Panc1 (cell line): ENCODE data around the gene CYP3A4. TPM values are rescaled to one million over a fixed set of nuclear protein-coding genes. Genes with fewer than 3 reads are reported as not detected.

ENCODE experiments used
- ATAC-seq: fragments of 200-7000 bp; cut with Tn5 transposase; 2 replicates; pipeline ENCODE4 v1.9.1; 2020; ENCODE audit warnings: mild to moderate bottlenecking, moderate library complexity
- BruUV-seq: library from RNA; stranded (reverse); fragments of 400-500 nt; replicated peaks from 2 replicates; lab custom pipeline; 2021; lab: Mats Ljungman, UMichigan
- CTCF ChIA-PET: fragments of 300-600 bp; sonication (Branson Sonifier 250); formaldehyde crosslinking; loops from one replicate; lab custom pipeline; 2022; ENCODE audit warnings: antibody characterized with exemption; lab: Charles Lee
- POLR2A ChIA-PET: fragments of 300-600 bp; sonication (Branson Sonifier 250); formaldehyde crosslinking; loops from one replicate; lab custom pipeline; 2022; ENCODE audit warnings: antibody characterized with exemption; lab: Charles Lee
- DNase-seq: peaks from one replicate; pipeline ENCODE4 v3.0.0-alpha.2; 2010; ENCODE audit warnings: low read depth, low spot score
- H3K27ac ChIP-seq: 2 replicates; pipeline ENCODE4 v1.5.1; 2011; ENCODE audit warnings: mild to moderate bottlenecking, low read length, inconsistent platforms
- H3K27me3 ChIP-seq: fragments of 200-500 bp; sonication (Bioruptor generic); 2 replicates; pipeline ENCODE4 v1.6.0; 2014; ENCODE audit warnings: low read length, inconsistent platforms; ENCODE audit not compliant: control insufficient read depth, insufficient read depth
- H3K36me3 ChIP-seq: fragments of 200-500 bp; sonication (Bioruptor generic); 2 replicates; pipeline ENCODE4 v1.5.1; 2014; ENCODE audit warnings: inconsistent platforms, mild to moderate bottlenecking, low read length, moderate library complexity; ENCODE audit not compliant: control insufficient read depth, insufficient read depth
- H3K4me1 ChIP-seq: 2 replicates; pipeline ENCODE4 v1.5.1; 2011; ENCODE audit warnings: inconsistent platforms, mild to moderate bottlenecking, low read length, moderate library complexity; ENCODE audit not compliant: control insufficient read depth, insufficient read depth
- H3K4me3 ChIP-seq, 2 experiments: 2 replicates each; pipeline ENCODE4 v1.5.1; 2011 to 2012; ENCODE audit warnings: low read depth in 2 of 2, low read length in 2 of 2, mild to moderate bottlenecking in 2 of 2, inconsistent platforms in 1 of 2, moderate library complexity in 1 of 2
- H3K9me3 ChIP-seq: fragments of 200-500 bp; sonication (Bioruptor generic); 2 replicates; pipeline ENCODE4 v1.5.1; 2014; ENCODE audit warnings: low read depth, mild to moderate bottlenecking, inconsistent platforms, low read length, moderate library complexity; ENCODE audit not compliant: control insufficient read depth, insufficient read depth
- CTCF ChIP-seq: fragments of 450-650 bp; IDR thresholded peaks from 2 replicates; pipeline ENCODE4 v1.5.1; 2017; ENCODE audit warnings: mild to moderate bottlenecking
- POLR2AphosphoS5 ChIP-seq: IDR thresholded peaks from 2 replicates; pipeline ENCODE4 v1.6.1; 2012; ENCODE audit warnings: mild to moderate bottlenecking, low read depth, low read length, moderate library complexity
- REST ChIP-seq, 2 experiments: IDR thresholded peaks; 2 replicates each; pipeline ENCODE4 v1.6.1; 2011 to 2012; ENCODE audit warnings: low read depth in 2 of 2, control low read depth in 1 of 2, low read length in 1 of 2, mild to moderate bottlenecking in 1 of 2, moderate library complexity in 1 of 2; ENCODE audit not compliant: insufficient read depth in 1 of 2
- SIN3A ChIP-seq: IDR thresholded peaks from 2 replicates; pipeline ENCODE4 v1.6.1; 2012; ENCODE audit warnings: low read depth, mild to moderate bottlenecking, low read length, moderate library complexity, borderline replicate concordance; ENCODE audit not compliant: insufficient read depth
- TCF7L2 ChIP-seq: IDR thresholded peaks from 2 replicates; pipeline ENCODE4 v1.6.1; 2011; ENCODE audit warnings: mild to moderate bottlenecking, low read depth, low read length, inconsistent platforms
- in situ Hi-C: cut with HindIII; loops from 2 replicates; pipeline ENCODE4 v1.10.0; 2016; ENCODE audit warnings: low sequenced_read_pairs, low pct_unique_long_range_greater_than_20kb
- intact Hi-C: fragments of 100-400 bp; cut with micrococcal nuclease; formaldehyde crosslinking; loops from one replicate; pipeline ENCODE4 v1.10.0; 2022; ENCODE audit not compliant: unreplicated experiment
- total RNA-seq: library from RNA; stranded (reverse); gene quantifications from one replicate; pipeline ENCODE4 v1.2.1, GENCODE V29; 2021; ENCODE audit not compliant: unreplicated experiment

CYP3A4 gene
- total RNA-seq, 1 experiment from 2014 or later = 0.15 TPM

- H3K36me3 ChIP-seq = no peaks in the 10 kb centered on the region
- H3K27me3 ChIP-seq = peaks cover 6% of the 10 kb centered on the region; the same call in 1 of the 2 replicates
- no peaks in the 10 kb centered on the region for H3K4me1 ChIP-seq
- BruUV-seq = no TSS peak
- in situ Hi-C loops = no loop called here
- no peak for ATAC-seq
- H3K27ac ChIP-seq = no peak overlapping the region
- H3K4me3 ChIP-seq = no peak overlapping the region
- no peak for DNase-seq
- H3K9me3 ChIP-seq = no peaks in the 10 kb centered on the region
- POLR2A ChIA-PET = no interaction called here
- CTCF ChIA-PET = no interaction called here
- TF ChIP-seq REST (IDR thresholded peaks at IDR 0.05; ENCODE audit: insufficient read depth in 1 of 2, low read depth in 2 of 2, low read length in 1 of 2) (no peak), SIN3A (no peak), POLR2AphosphoS5 (no peak), CTCF (no peak), TCF7L2 (no peak)
- intact Hi-C loops = no loop called here
These were observed 9.0 kb upstream of the CYP3A4 start for GRCh38 chr7:99792967-99793366.

GRCh38 chr7:99791667-99792369, 7.8 kb upstream of the CYP3A4 start:
- in situ Hi-C loops = no loop called here
- CTCF ChIA-PET = no interaction called here

More at GRCh38 chr7:99791667-99792369, 7.8 kb upstream of the CYP3A4 start:
- no peak overlapping the region for H3K4me3 ChIP-seq
- H3K27ac ChIP-seq = no peak overlapping the region
- H3K27me3 ChIP-seq = peaks cover 6% of the 10 kb centered on the region; the same call in 1 of the 2 replicates
- H3K36me3 ChIP-seq = no peaks in the 10 kb centered on the region
- POLR2A ChIA-PET = no interaction called here
- no peak for TF ChIP-seq CTCF
- no peak for TF ChIP-seq TCF7L2
- no peak for TF ChIP-seq SIN3A
- TF ChIP-seq REST (IDR thresholded peaks at IDR 0.05; ENCODE audit: insufficient read depth in 1 of 2, low read depth in 2 of 2, low read length in 1 of 2) = no peak
- TF ChIP-seq POLR2AphosphoS5 = no peak
- ATAC-seq = no peak
- BruUV-seq = no TSS peak
- intact Hi-C loops = no loop called here
- H3K9me3 ChIP-seq = no peaks in the 10 kb centered on the region
- no peak for DNase-seq
- no peaks in the 10 kb centered on the region for H3K4me1 ChIP-seq
